ENCODE measurements around the gene RBFOX1. TPM values are rescaled to one million over a fixed set of nuclear protein-coding genes. Genes with fewer than 3 reads are reported as not detected.

The RBFOX1 gene
- polyA plus RNA-seq, 1 experiment, result not detected

GRCh38 chr16:7376227-7376626 lies 43.6 kb downstream of the RBFOX1 start:
- peaks cover 17% of the 10 kb centered on the region for H3K9me3 ChIP-seq (ENCODE audit: control insufficient read depth, insufficient read depth, low read length)
- POLR2A ChIA-PET, result no interaction called here
- CTCF ChIA-PET, result no interaction called here
- no peak overlapping the region for H3K27ac ChIP-seq (ENCODE audit: low read depth, low read length)
- no peak overlapping the region for H3K4me3 ChIP-seq (ENCODE audit: low read depth, low read length)
- no peak for TF ChIP-seq CTCF (IDR thresholded peaks at IDR 0.05; ENCODE audit: low read depth, low read length)
- no peak for DNase-seq (ENCODE audit: low read depth, low spot score)
- H3K27me3 ChIP-seq (ENCODE audit: control insufficient read depth, insufficient read depth, low read length), result no peaks in the 10 kb centered on the region

GRCh38 chr16:7377231-7377630 lies 44.6 kb downstream of the RBFOX1 start:
- POLR2A ChIA-PET, result no interaction called here
- H3K27ac ChIP-seq (ENCODE audit: low read depth, low read length), result no peak overlapping the region
- TF ChIP-seq CTCF (IDR thresholded peaks at IDR 0.05; ENCODE audit: low read depth, low read length), result no peak
- no peaks in the 10 kb centered on the region for H3K27me3 ChIP-seq (ENCODE audit: control insufficient read depth, insufficient read depth, low read length)
- CTCF ChIA-PET, result interaction anchor here (0.6 kb wide), 1 partner anchor 62 kb away, joined by 3 read pairs; no protein-coding TSS in a partner anchor
- DNase-seq (ENCODE audit: low read depth, low spot score), result no peak
- no peak overlapping the region for H3K4me3 ChIP-seq (ENCODE audit: low read depth, low read length)
- H3K9me3 ChIP-seq (ENCODE audit: control insufficient read depth, insufficient read depth, low read length), result peaks cover 18% of the 10 kb centered on the region

GRCh38 chr16:7378024-7378695 lies 45.5 kb downstream of the RBFOX1 start:
- Histone ChIP-seq H3K27me3 (ENCODE audit: control insufficient read depth, insufficient read depth, low read length) (no peaks in the 10 kb centered on the region), H3K4me3 (ENCODE audit: low read depth, low read length) (no peak overlapping the region), H3K27ac (ENCODE audit: low read depth, low read length) (no peak overlapping the region), H3K9me3 (ENCODE audit: control insufficient read depth, insufficient read depth, low read length) (peaks cover 16% of the 10 kb centered on the region)
- TF ChIP-seq CTCF (IDR thresholded peaks at IDR 0.05; ENCODE audit: low read depth, low read length), result no peak
- ChIA-PET POLR2A (no interaction called here), CTCF (no interaction called here)
- no peak for DNase-seq (ENCODE audit: low read depth, low spot score)

GRCh38 chr16:7380441-7380840 lies 47.8 kb downstream of the RBFOX1 start:
- no peak for DNase-seq (ENCODE audit: low read depth, low spot score)
- Histone ChIP-seq H3K4me3 (ENCODE audit: low read depth, low read length) (no peak overlapping the region), H3K9me3 (ENCODE audit: control insufficient read depth, insufficient read depth, low read length) (peaks cover 20% of the 10 kb centered on the region), H3K27ac (ENCODE audit: low read depth, low read length) (no peak overlapping the region), H3K27me3 (ENCODE audit: control insufficient read depth, insufficient read depth, low read length) (no peaks in the 10 kb centered on the region)
- TF ChIP-seq CTCF (IDR thresholded peaks at IDR 0.05; ENCODE audit: low read depth, low read length), result no peak
- ChIA-PET CTCF (no interaction called here), POLR2A (no interaction called here)

GRCh38 chr16:7380911-7381310 lies 48.3 kb downstream of the RBFOX1 start:
- peaks cover 23% of the 10 kb centered on the region for H3K9me3 ChIP-seq (ENCODE audit: control insufficient read depth, insufficient read depth, low read length)
- H3K27me3 ChIP-seq (ENCODE audit: control insufficient read depth, insufficient read depth, low read length), result no peaks in the 10 kb centered on the region
- H3K27ac ChIP-seq (ENCODE audit: low read depth, low read length), result no peak overlapping the region
- no peak for TF ChIP-seq CTCF (IDR thresholded peaks at IDR 0.05; ENCODE audit: low read depth, low read length)
- CTCF ChIA-PET, result no interaction called here
- H3K4me3 ChIP-seq (ENCODE audit: low read depth, low read length), result no peak overlapping the region
- DNase-seq (ENCODE audit: low read depth, low spot score), result no peak
- POLR2A ChIA-PET, result no interaction called here
